CD8-positive, alpha-beta memory T cell (primary cell): ENCODE measurements around the gene FAM20B. TPM values are rescaled to one million over a fixed set of nuclear protein-coding genes. Genes with fewer than 3 reads are reported as not detected.
"Not testable (repeated sequence)": the region's sequence is repeated elsewhere in the genome, so short reads cannot be mapped to it uniquely, and the experiment has no call there.

ENCODE experiments used
- CTCF ChIA-PET: fragments of 350-600 bp; sonication (Branson Sonifier 250); formaldehyde crosslinking; loops from one replicate; lab custom pipeline; 2021; ENCODE audit warnings: antibody characterized with exemption; lab: Charles Lee
- POLR2A ChIA-PET: fragments of 350-600 bp; sonication (Branson Sonifier 250); formaldehyde crosslinking; loops from one replicate; lab custom pipeline; 2021; ENCODE audit warnings: antibody characterized with exemption; lab: Charles Lee
- DNase-seq, 5 donors: peaks; one replicate each; pipeline versions ENCODE4 v3.0.0 to v3.0.0-alpha.2; 2020 to 2022; ENCODE audit warnings: mixed read lengths in 1 of 5
- H3K27ac ChIP-seq: one replicate; pipeline ENCODE4 v1.7.0; 2013; ENCODE audit warnings: low read depth, mild to moderate bottlenecking, low read length, moderate library complexity
- H3K27me3 ChIP-seq: 2 replicates; pipeline ENCODE4 v1.7.0; 2013; ENCODE audit warnings: low read length, mild to moderate bottlenecking; ENCODE audit not compliant: insufficient read depth, poor library complexity, severe bottlenecking
- H3K36me3 ChIP-seq: 2 replicates; pipeline ENCODE4 v1.7.0; 2013; ENCODE audit warnings: mild to moderate bottlenecking, low read length, moderate library complexity; ENCODE audit not compliant: insufficient read depth
- H3K4me1 ChIP-seq: 2 replicates; pipeline ENCODE4 v1.7.0; 2013; ENCODE audit warnings: mild to moderate bottlenecking, low read length, moderate library complexity; ENCODE audit not compliant: insufficient read depth
- H3K4me3 ChIP-seq: 2 replicates; pipeline ENCODE4 v1.7.0; 2013; ENCODE audit warnings: mild to moderate bottlenecking, low read length
- H3K9me3 ChIP-seq: 2 replicates; pipeline ENCODE4 v1.7.0; 2013; ENCODE audit warnings: mild to moderate bottlenecking, low read length
- H3K27ac Mint-ChIP-seq, 8 donors: one replicate each; pipeline ENCODE4 v1.8.0; 2020 to 2021; ENCODE audit warnings: mixed read lengths in 8 of 8, mild to moderate bottlenecking in 6 of 8, inconsistent platforms in 3 of 8, moderate library complexity in 3 of 8
- H3K27me3 Mint-ChIP-seq, 2 donors: one replicate each; pipeline ENCODE4 v1.8.0; 2020 to 2021; ENCODE audit warnings: mixed read lengths in 2 of 2, mild to moderate bottlenecking in 1 of 2, moderate library complexity in 1 of 2
- H3K36me3 Mint-ChIP-seq, 3 donors: one replicate each; pipeline ENCODE4 v1.8.0; 2020 to 2021; ENCODE audit warnings: mixed read lengths in 3 of 3, inconsistent platforms in 1 of 3, mild to moderate bottlenecking in 1 of 3
- H3K4me1 Mint-ChIP-seq, 3 donors: one replicate each; pipeline ENCODE4 v1.8.0; 2020 to 2021; ENCODE audit warnings: mixed read lengths in 3 of 3, inconsistent platforms in 1 of 3, mild to moderate bottlenecking in 1 of 3
- H3K4me3 Mint-ChIP-seq, 7 donors: one replicate each; pipeline ENCODE4 v1.8.0; 2020 to 2021; ENCODE audit warnings: mixed read lengths in 7 of 7, mild to moderate bottlenecking in 6 of 7, moderate library complexity in 4 of 7, inconsistent platforms in 2 of 7
- H3K9me3 Mint-ChIP-seq, 5 donors: one replicate each; pipeline ENCODE4 v1.8.0; 2020 to 2022; ENCODE audit warnings: mixed read lengths in 5 of 5, mild to moderate bottlenecking in 3 of 5, moderate library complexity in 2 of 5, inconsistent platforms in 1 of 5
- polyA plus RNA-seq: library from polyadenylated mRNA; unstranded; fragments of 300-500 nt; fragmentation: Illumina TruSeq; gene quantifications from one replicate; pipeline ENCODE4 v1.2.3, GENCODE V29; 2021
- total RNA-seq, 2 experiments: library from RNA; stranded (reverse); gene quantifications; one replicate each; pipeline ENCODE4 v1.2.3, GENCODE V29; 2021

Gene FAM20B
- total and polyA plus RNA-seq, 3 experiments from 2014 or later: 11.4 to 41.5 (median 39.2) TPM

GRCh38 chr1:179001451-179001850 is 24.2 kb upstream of the FAM20B start:
- H3K36me3 ChIP-seq: no peaks in the 10 kb centered on the region
- Mint-ChIP-seq H3K27me3 (peaks cover 0 to 2% of the 10 kb centered on the region in 2 donors), H3K27ac (no peak overlapping the region), H3K4me3 (no peak overlapping the region), H3K36me3 (no peaks in the 10 kb centered on the region), H3K4me1 (peaks cover 21 to 27% (median 22%) of the 10 kb centered on the region in 3 donors), H3K9me3 (peaks cover 0 to 3% (median 0%) of the 10 kb centered on the region in 5 donors)
- POLR2A ChIA-PET: no interaction called here
- no peak overlapping the region for H3K4me3 ChIP-seq
- no peak for DNase-seq
- H3K27ac ChIP-seq: no peak overlapping the region
- CTCF ChIA-PET: interaction anchor here (2.8 kb wide), 1 partner anchor 460 kb away, joined by 23 read pairs; no protein-coding TSS in a partner anchor
- H3K9me3 ChIP-seq: no peaks in the 10 kb centered on the region
- no peaks in the 10 kb centered on the region for H3K27me3 ChIP-seq
- H3K4me1 ChIP-seq: peaks cover 24% of the 10 kb centered on the region

- CTCF ChIA-PET: interaction anchor here (0.7 to 2.8 kb wide), 11 partner anchors 9 to 474 kb away, joined by 3 to 23 read pairs (median 6); no protein-coding TSS in a partner anchor
- H3K36me3 ChIP-seq, H3K4me3 Mint-ChIP-seq, H3K9me3 Mint-ChIP-seq, H3K36me3 Mint-ChIP-seq, POLR2A ChIA-PET, DNase-seq, H3K27me3 Mint-ChIP-seq, H3K27ac Mint-ChIP-seq, H3K27me3 ChIP-seq, H3K4me3 ChIP-seq, H3K9me3 ChIP-seq, H3K27ac ChIP-seq: not testable (repeated sequence)
- H3K4me1 ChIP-seq: peaks cover 24% of the 10 kb centered on the region
- peaks cover 21 to 27% (median 22%) of the 10 kb centered on the region in 3 donors for H3K4me1 Mint-ChIP-seq
Observed at GRCh38 chr1:179002064-179002463, 23.6 kb upstream of the FAM20B start.

- peak overlapping the region in 4 of 7 donors; percentile 27 to 72 (median 57) for H3K4me3 Mint-ChIP-seq
- ChIA-PET CTCF (interaction anchor here (0.7 to 2.8 kb wide), 22 partner anchors 9 to 812 kb away, joined by 3 to 23 read pairs (median 5); no protein-coding TSS in a partner anchor), POLR2A (no interaction called here)
- Histone ChIP-seq H3K4me3 (no peak overlapping the region), H3K36me3 (no peaks in the 10 kb centered on the region), H3K27ac (no peak overlapping the region), H3K9me3 (no peaks in the 10 kb centered on the region), H3K27me3 (no peaks in the 10 kb centered on the region), H3K4me1 (peaks cover 24% of the 10 kb centered on the region)
- H3K27ac Mint-ChIP-seq: peak overlapping the region; percentile 15 to 91 (median 78)
- H3K36me3 Mint-ChIP-seq: no peaks in the 10 kb centered on the region
- peaks cover 21 to 27% (median 22%) of the 10 kb centered on the region in 3 donors for H3K4me1 Mint-ChIP-seq
- peaks cover 0 to 2% of the 10 kb centered on the region in 2 donors for H3K27me3 Mint-ChIP-seq
- peak; percentile 40 to 68 (median 54) for DNase-seq
- H3K9me3 Mint-ChIP-seq: no peaks in the 10 kb centered on the region
Observed at GRCh38 chr1:179002552-179003345, 22.9 kb upstream of the FAM20B start.

- CTCF ChIA-PET: interaction anchor here (0.8 to 2.8 kb wide), 22 partner anchors 8 to 811 kb away, joined by 3 to 23 read pairs (median 5); no protein-coding TSS in a partner anchor
- Mint-ChIP-seq H3K9me3 (no peaks in the 10 kb centered on the region), H3K36me3 (no peaks in the 10 kb centered on the region), H3K4me1 (peaks cover 21 to 27% (median 22%) of the 10 kb centered on the region in 3 donors), H3K4me3 (peak overlapping the region in 5 of 7 donors; percentile 28 to 76 (median 54)), H3K27me3 (peaks cover 0 to 3% of the 10 kb centered on the region in 2 donors), H3K27ac (peak overlapping the region; percentile 15 to 94 (median 86))
- Histone ChIP-seq H3K4me3 (no peak overlapping the region), H3K36me3 (no peaks in the 10 kb centered on the region), H3K27me3 (no peaks in the 10 kb centered on the region), H3K4me1 (peaks cover 24% of the 10 kb centered on the region), H3K27ac (peak overlapping the region; percentile 5), H3K9me3 (no peaks in the 10 kb centered on the region)
- POLR2A ChIA-PET: no interaction called here
- DNase-seq: no peak
Observed at GRCh38 chr1:179003512-179004066, 22.1 kb upstream of the FAM20B start.

- Histone ChIP-seq H3K9me3 (no peaks in the 10 kb centered on the region), H3K4me1 (peaks cover 24% of the 10 kb centered on the region), H3K36me3 (no peaks in the 10 kb centered on the region), H3K4me3 (no peak overlapping the region), H3K27ac (no peak overlapping the region), H3K27me3 (no peaks in the 10 kb centered on the region)
- Mint-ChIP-seq H3K36me3 (no peaks in the 10 kb centered on the region), H3K27ac (peak overlapping the region in 1 of 8 donors; percentile 48), H3K4me1 (peaks cover 21 to 27% (median 22%) of the 10 kb centered on the region in 3 donors), H3K9me3 (no peaks in the 10 kb centered on the region), H3K4me3 (no peak overlapping the region), H3K27me3 (peaks cover 0 to 5% of the 10 kb centered on the region in 2 donors)
- DNase-seq: no peak
- POLR2A ChIA-PET: no interaction called here
- CTCF ChIA-PET: interaction anchor here (1.5 kb wide), 1 partner anchor 465 kb away, joined by 3 read pairs; no protein-coding TSS in a partner anchor
Observed at GRCh38 chr1:179007233-179007632, 18.5 kb upstream of the FAM20B start.

- Mint-ChIP-seq H3K27me3 (peaks cover 0 to 3% of the 10 kb centered on the region in 2 donors), H3K36me3 (no peaks in the 10 kb centered on the region), H3K4me1 (no peaks in the 10 kb centered on the region), H3K9me3 (peaks cover 0 to 1% (median 0%) of the 10 kb centered on the region in 5 donors), H3K4me3 (no peak overlapping the region), H3K27ac (no peak overlapping the region)
- ChIA-PET CTCF (no interaction called here), POLR2A (no interaction called here)
- H3K27ac ChIP-seq: no peak overlapping the region
- H3K9me3 ChIP-seq: no peaks in the 10 kb centered on the region
- H3K27me3 ChIP-seq: no peaks in the 10 kb centered on the region
- DNase-seq: no peak
- H3K36me3 ChIP-seq: no peaks in the 10 kb centered on the region
- no peak overlapping the region for H3K4me3 ChIP-seq
- H3K4me1 ChIP-seq: no peaks in the 10 kb centered on the region
Observed at GRCh38 chr1:179010671-179011070, 15.0 kb upstream of the FAM20B start.

GRCh38 chr1:179012038-179012437 is 13.7 kb upstream of the FAM20B start:
- DNase-seq: no peak
- Mint-ChIP-seq H3K27me3 (peaks cover 0 to 3% of the 10 kb centered on the region in 2 donors), H3K27ac (no peak overlapping the region), H3K4me1 (peaks cover 0 to 3% (median 2%) of the 10 kb centered on the region in 3 donors), H3K4me3 (no peak overlapping the region), H3K9me3 (peaks cover 0 to 1% (median 0%) of the 10 kb centered on the region in 5 donors), H3K36me3 (no peaks in the 10 kb centered on the region)
- ChIA-PET CTCF (interaction anchor here (1.5 kb wide), 1 partner anchor 9 kb away, joined by 3 read pairs; no protein-coding TSS in a partner anchor), POLR2A (no interaction called here)
- H3K27ac ChIP-seq: no peak overlapping the region
- H3K4me3 ChIP-seq: no peak overlapping the region
- H3K4me1 ChIP-seq: no peaks in the 10 kb centered on the region
- H3K9me3 ChIP-seq: no peaks in the 10 kb centered on the region
- H3K27me3 ChIP-seq: no peaks in the 10 kb centered on the region
- H3K36me3 ChIP-seq: no peaks in the 10 kb centered on the region
